ENCODE data around the gene PDC.

GRCh38 chr1:186476264-186477040 is 15.5 kb upstream of the PDC start:
- no peak for TF ChIP-seq CEBPB (IDR thresholded peaks at IDR 0.05)
- no peak for TF ChIP-seq NFIC (IDR thresholded peaks at IDR 0.05)
- no peak for TF ChIP-seq RAD21 (IDR thresholded peaks at IDR 0.05; ENCODE audit: low read depth)
- TF ChIP-seq TAF1 (IDR thresholded peaks at IDR 0.05; ENCODE audit: low read depth) = no peak
- TF ChIP-seq, protein P1, sequence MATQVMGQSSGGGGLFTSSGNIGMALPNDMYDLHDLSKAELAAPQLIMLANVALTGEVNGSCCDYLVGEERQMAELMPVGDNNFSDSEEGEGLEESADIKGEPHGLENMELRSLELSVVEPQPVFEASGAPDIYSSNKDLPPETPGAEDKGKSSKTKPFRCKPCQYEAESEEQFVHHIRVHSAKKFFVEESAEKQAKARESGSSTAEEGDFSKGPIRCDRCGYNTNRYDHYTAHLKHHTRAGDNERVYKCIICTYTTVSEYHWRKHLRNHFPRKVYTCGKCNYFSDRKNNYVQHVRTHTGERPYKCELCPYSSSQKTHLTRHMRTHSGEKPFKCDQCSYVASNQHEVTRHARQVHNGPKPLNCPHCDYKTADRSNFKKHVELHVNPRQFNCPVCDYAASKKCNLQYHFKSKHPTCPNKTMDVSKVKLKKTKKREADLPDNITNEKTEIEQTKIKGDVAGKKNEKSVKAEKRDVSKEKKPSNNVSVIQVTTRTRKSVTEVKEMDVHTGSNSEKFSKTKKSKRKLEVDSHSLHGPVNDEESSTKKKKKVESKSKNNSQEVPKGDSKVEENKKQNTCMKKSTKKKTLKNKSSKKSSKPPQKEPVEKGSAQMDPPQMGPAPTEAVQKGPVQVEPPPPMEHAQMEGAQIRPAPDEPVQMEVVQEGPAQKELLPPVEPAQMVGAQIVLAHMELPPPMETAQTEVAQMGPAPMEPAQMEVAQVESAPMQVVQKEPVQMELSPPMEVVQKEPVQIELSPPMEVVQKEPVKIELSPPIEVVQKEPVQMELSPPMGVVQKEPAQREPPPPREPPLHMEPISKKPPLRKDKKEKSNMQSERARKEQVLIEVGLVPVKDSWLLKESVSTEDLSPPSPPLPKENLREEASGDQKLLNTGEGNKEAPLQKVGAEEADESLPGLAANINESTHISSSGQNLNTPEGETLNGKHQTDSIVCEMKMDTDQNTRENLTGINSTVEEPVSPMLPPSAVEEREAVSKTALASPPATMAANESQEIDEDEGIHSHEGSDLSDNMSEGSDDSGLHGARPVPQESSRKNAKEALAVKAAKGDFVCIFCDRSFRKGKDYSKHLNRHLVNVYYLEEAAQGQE (IDR thresholded peaks at IDR 0.05; ENCODE audit: low read depth) = no peak
- no peak for TF ChIP-seq EGR1 (IDR thresholded peaks at IDR 0.05)
- no peak for TF ChIP-seq MAX (IDR thresholded peaks at IDR 0.05)
- TF ChIP-seq YY1 (IDR thresholded peaks at IDR 0.05; ENCODE audit: low read depth) = no peak

Data from Ishikawa (cell line).